Measurements from ENCODE around the gene BMP4.

The BMP4 gene

DNA sequence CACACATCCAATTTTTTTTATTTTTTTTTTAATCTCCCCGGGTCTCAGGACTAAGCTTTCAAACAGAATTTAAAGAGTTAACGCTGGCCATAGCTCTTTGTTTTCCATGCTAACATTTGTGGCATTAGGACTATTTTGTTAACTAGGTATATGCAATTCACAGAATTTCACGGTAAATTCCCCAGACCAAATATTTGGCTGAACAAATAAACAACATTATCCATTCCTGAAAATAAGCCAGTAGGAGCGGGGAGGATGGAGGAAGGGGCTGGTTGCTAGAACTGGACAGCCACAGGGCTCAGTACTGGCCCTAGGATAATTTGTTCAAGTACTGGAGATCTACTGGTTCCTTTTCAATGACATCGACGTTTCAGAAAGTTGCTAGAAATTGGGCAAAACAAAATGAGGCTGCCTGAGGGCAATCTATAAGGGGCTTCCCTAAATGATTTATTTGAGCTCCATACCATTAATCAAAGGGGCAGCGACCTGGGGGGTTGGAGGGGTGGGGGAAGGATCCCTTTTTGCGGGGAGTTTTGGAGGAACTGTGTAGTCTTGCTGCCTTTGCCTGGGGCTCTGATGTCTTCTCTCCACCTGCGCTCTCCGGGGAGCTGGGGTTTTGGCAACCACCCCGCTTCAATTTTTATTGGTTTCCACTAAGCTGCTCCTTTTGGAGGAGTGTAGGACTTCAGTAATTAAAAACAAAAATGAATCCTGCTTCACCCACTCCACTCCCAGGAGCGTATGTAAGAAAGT lies 9.0 kb downstream of the BMP4 start:
- TF ChIP-seq GATA1 (IDR thresholded peaks at IDR 0.05; ENCODE audit: low read depth, low read length) (no peak), POLR2A (IDR thresholded peaks at IDR 0.05; ENCODE audit: low read length) (no peak)
- DNase-seq = no peak

DNA sequence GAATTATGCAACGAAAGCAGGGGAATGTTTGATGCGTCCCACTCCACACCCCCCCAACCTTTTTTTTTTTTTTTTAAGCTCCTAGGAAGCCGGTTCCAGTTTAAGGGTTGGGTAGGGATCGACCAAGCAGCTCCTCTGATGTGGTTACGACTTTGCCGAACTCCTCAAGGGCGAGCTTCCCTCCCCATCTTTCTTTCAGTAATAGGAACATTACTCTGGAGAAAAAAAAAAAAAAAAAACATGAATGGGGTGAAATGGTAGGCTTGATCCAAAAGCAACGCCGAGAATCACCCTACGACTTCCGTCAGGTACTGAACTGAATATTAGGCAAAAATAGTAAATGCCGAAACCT lies 9.6 kb downstream of the BMP4 start:
- TF ChIP-seq POLR2A (IDR thresholded peaks at IDR 0.05; ENCODE audit: low read length) (no peak), GATA1 (IDR thresholded peaks at IDR 0.05; ENCODE audit: low read depth, low read length) (no peak)
- no peak for DNase-seq

- TF ChIP-seq GATA1 (IDR thresholded peaks at IDR 0.05; ENCODE audit: low read depth, low read length) (no peak), POLR2A (IDR thresholded peaks at IDR 0.05; ENCODE audit: low read length) (no peak)
Observed at GRCh38 chr14:53946404-53947093, 10.1 kb downstream of the BMP4 start.

GRCh38 chr14:53946071-53946403 lies 10.6 kb downstream of the BMP4 start:
- no peak for DNase-seq
- no peak for TF ChIP-seq GATA1 (IDR thresholded peaks at IDR 0.05; ENCODE audit: low read depth, low read length)
- no peak for TF ChIP-seq POLR2A (IDR thresholded peaks at IDR 0.05; ENCODE audit: low read length)

More at GRCh38 chr14:53946404-53947093, 10.1 kb downstream of the BMP4 start:
- DNase-seq = no peak

GRCh38 chr14:53943751-53944083 lies 12.9 kb downstream of the BMP4 start:
- TF ChIP-seq POLR2A (IDR thresholded peaks at IDR 0.05; ENCODE audit: low read length) (no peak), GATA1 (IDR thresholded peaks at IDR 0.05; ENCODE audit: low read depth, low read length) (no peak)
- DNase-seq = no peak

- no peak for DNase-seq
- TF ChIP-seq GATA1 (IDR thresholded peaks at IDR 0.05; ENCODE audit: low read depth, low read length) (no peak), POLR2A (IDR thresholded peaks at IDR 0.05; ENCODE audit: low read length) (no peak)
Observed at GRCh38 chr14:53942970-53943750, 13.5 kb downstream of the BMP4 start.

DNA sequence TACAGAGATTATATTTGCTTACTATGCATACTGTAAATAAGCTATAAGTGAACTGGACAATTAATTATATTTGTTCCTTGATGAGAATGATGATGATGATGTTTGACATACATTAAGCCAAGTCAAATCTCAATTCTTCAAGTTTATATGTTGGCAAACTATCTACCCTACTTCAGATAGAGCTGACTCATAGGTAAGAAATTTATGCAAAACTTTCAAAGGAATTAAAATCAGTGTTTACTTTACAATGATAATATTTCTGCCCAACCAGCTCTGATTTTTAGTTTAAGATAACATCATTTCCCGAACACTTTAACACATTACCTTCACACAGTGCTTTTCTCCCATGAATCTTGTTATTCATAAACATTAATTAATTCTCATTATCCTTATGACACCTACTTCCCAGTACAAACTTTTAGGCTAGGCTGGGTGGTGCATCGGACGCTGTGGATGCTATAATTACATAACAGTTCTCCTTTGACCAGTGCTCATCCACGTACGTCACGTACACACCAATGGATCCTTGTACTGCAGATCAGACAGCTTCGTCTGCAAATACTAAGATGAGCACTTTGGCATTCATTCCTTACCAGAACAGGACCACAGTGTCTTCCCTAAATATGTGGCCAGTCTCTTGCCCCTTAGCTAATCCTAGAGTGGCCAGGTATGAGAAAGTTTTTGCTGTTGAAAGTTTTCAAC lies 18.3 kb downstream of the BMP4 start:
- TF ChIP-seq GATA1 (IDR thresholded peaks at IDR 0.05; ENCODE audit: low read depth, low read length) (no peak), POLR2A (IDR thresholded peaks at IDR 0.05; ENCODE audit: low read length) (no peak)
- DNase-seq = no peak

DNA sequence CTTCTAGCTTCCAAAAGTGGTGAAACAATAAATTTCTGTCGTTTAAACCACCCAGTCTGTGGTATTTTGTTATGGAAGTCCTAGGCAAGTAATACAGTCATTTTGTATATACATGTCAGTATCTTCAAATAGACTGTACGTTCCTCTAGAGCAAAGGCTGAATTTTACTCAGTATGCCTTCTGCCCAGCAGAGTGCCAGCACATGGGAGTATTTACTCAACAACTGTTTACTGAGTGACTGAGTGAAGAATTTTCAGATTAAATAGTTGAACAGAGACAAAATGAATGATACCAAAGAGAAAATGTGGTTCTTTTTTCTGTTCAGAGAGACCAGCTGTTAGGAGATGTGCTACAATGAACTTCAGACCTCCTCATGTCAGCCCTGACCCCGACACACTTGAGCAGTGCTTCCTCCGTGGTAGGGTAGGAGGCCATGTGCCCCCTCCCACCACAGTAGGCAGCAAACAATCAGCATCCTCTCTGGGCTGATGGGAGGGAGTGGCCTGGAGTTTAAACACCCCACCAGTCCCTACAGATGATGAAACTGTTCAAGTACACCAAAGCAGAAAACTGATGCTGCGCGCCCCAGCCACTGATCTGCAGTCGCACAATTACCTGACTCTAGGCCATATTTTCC lies 21.7 kb downstream of the BMP4 start:
- no peak for DNase-seq
- TF ChIP-seq GATA1 (IDR thresholded peaks at IDR 0.05; ENCODE audit: low read depth, low read length) = no peak
- TF ChIP-seq POLR2A (IDR thresholded peaks at IDR 0.05; ENCODE audit: low read length) = no peak

GRCh38 chr14:53932966-53933365 lies 23.7 kb downstream of the BMP4 start:
- DNase-seq = no peak
- TF ChIP-seq GATA1 (IDR thresholded peaks at IDR 0.05; ENCODE audit: low read depth, low read length) (no peak), POLR2A (IDR thresholded peaks at IDR 0.05; ENCODE audit: low read length) (no peak)

- no peak for TF ChIP-seq GATA1 (IDR thresholded peaks at IDR 0.05; ENCODE audit: low read depth, low read length)
- no peak for TF ChIP-seq POLR2A (IDR thresholded peaks at IDR 0.05; ENCODE audit: low read length)
- no peak for DNase-seq
Observed at GRCh38 chr14:53929871-53930715, 26.5 kb downstream of the BMP4 start.

DNA sequence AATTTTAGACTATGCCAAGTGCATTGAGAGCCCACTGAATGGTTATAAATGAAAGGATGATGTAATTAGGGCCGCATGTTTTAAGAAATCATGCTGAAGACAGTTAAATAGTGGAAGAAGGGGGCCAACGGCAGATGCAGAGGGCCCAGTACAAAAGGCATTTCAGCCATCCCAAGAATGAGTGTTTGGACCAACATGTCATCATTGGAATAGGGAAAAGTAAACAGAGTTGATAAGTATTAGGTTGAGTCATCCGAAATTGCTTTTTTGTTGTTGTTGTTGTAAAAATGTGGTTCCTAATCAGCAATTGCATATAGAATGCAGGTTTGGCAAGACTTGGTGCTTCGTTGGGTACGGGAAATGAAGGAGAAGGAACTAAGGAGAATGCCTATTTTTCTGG lies 29.5 kb downstream of the BMP4 start:
- TF ChIP-seq GATA1 (IDR thresholded peaks at IDR 0.05; ENCODE audit: low read depth, low read length) = no peak
- DNase-seq = no peak

DNA sequence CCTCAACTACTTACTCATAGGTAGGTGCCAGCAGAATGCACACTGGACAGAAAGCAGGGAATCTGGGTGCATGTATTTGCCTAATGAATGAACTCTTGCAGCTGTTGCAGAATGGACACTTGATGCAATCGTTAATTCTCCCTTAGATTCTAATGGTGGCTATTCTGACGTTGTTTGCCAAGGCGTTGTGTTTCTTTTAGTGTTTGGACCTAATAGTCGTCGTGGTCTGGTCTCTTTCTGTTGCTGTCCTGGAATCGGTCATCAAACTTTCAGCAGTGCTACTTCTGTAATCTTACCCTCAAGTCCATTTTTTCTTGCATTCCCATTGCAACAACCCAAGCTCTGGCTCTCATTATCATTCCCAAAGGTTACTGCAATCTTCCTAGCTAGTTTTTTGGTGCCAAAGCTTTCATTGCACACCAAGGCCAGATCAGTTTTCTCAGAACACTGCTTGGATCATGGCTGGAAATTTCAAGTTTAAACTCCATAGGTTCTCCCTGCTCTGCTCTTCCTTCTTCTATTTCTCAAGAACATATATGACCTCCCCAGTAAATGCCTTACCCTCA lies 31.3 kb downstream of the BMP4 start:
- TF ChIP-seq GATA1 (IDR thresholded peaks at IDR 0.05; ENCODE audit: low read depth, low read length) (no peak), POLR2A (IDR thresholded peaks at IDR 0.05; ENCODE audit: low read length) (no peak)
- DNase-seq = no peak

- DNase-seq = no peak
- TF ChIP-seq GATA1 (IDR thresholded peaks at IDR 0.05; ENCODE audit: low read depth, low read length) = no peak
- TF ChIP-seq POLR2A (IDR thresholded peaks at IDR 0.05; ENCODE audit: low read length) = no peak
Observed at GRCh38 chr14:53924753-53925152, 31.9 kb downstream of the BMP4 start.

All from erythroblast (primary cell).